BE2C (cell line): Measurements from ENCODE around the gene AHRR.

Source experiments
- DNase-seq: peaks from one replicate; pipeline ENCODE4 v3.0.0-alpha.2; 2020
- H3K27me3 ChIP-seq: fragments of 250-450 bp; sonication (Bioruptor Pico); 2 replicates; pipeline ENCODE4 v1.5.1; 2020; ENCODE audit warnings: mild to moderate bottlenecking
- H3K36me3 ChIP-seq: fragments of 250-450 bp; sonication (Bioruptor Pico); 2 replicates; pipeline ENCODE4 v1.5.1; 2020; ENCODE audit warnings: mild to moderate bottlenecking
- H3K4me1 ChIP-seq: fragments of 250-450 bp; sonication (Bioruptor Pico); 2 replicates; pipeline ENCODE4 v1.5.1; 2020
- H3K4me3 ChIP-seq: 2 replicates; pipeline ENCODE4 v1.5.1; 2011; ENCODE audit warnings: low read depth, low read length
- H3K9me3 ChIP-seq: fragments of 250-450 bp; sonication (Bioruptor Pico); 2 replicates; pipeline ENCODE4 v1.5.1; 2020
- TF ChIP-seq, protein P1 (sequence below): IDR thresholded peaks from 2 replicates; pipeline ENCODE4 v1.5.1; 2012; ENCODE audit warnings: mild to moderate bottlenecking, low read depth, low read length

The AHRR gene

DNA sequence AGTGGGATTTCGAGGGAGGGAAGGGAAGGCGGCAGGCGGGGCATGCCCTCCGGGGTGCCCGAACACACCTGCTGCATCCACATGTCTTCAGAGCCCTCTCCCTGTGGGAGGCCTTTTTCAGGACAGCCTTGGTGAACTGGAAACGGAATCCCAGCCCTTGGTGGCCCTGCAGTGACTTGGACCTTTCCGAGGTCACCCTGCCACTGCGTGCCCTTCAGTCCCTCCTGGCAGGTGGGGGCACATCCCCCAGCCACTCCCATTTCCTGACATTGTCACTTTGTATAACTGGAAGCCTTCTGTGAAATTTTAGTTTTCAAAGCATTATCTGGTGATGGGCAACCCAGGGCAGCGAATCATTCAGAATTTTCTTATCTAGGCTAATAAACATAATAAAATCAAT, 11.0 kb upstream of the AHRR start:
- no peak overlapping the region for H3K4me3 ChIP-seq
- TF ChIP-seq, protein P1, sequence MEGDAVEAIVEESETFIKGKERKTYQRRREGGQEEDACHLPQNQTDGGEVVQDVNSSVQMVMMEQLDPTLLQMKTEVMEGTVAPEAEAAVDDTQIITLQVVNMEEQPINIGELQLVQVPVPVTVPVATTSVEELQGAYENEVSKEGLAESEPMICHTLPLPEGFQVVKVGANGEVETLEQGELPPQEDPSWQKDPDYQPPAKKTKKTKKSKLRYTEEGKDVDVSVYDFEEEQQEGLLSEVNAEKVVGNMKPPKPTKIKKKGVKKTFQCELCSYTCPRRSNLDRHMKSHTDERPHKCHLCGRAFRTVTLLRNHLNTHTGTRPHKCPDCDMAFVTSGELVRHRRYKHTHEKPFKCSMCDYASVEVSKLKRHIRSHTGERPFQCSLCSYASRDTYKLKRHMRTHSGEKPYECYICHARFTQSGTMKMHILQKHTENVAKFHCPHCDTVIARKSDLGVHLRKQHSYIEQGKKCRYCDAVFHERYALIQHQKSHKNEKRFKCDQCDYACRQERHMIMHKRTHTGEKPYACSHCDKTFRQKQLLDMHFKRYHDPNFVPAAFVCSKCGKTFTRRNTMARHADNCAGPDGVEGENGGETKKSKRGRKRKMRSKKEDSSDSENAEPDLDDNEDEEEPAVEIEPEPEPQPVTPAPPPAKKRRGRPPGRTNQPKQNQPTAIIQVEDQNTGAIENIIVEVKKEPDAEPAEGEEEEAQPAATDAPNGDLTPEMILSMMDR = no peak
- H3K4me1 ChIP-seq = peaks cover 3% of the 10 kb centered on the region
- H3K27me3 ChIP-seq = no peaks in the 10 kb centered on the region
- no peaks in the 10 kb centered on the region for H3K9me3 ChIP-seq
- no peak for DNase-seq
- H3K36me3 ChIP-seq = peaks cover 35% of the 10 kb centered on the region

DNA sequence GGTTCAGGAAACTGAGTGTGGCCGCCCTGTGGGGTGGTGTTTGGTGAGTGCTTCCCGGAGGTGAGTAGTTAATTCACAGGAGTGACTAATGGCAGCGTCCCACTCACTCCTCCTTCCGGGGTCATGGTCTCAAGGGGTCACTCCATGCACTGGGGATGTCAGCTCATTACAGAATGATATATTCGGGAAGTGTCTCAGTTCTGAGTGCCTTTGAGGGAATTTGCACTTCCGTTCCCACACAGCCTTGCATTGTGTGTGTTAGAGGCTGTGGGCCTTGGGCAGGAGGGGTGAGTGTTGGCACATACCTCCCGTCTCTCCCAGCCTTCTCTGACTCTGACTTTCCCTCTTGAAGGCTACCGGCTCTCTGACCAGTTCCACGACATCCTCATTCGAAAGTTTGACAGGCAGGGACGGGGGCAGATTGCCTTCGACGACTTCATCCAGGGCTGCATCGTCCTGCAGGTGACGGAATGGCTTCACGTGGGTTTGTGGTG, 10.5 kb upstream of the AHRR start:
- Histone ChIP-seq H3K9me3 (no peaks in the 10 kb centered on the region), H3K4me3 (no peak overlapping the region), H3K27me3 (no peaks in the 10 kb centered on the region), H3K4me1 (peaks cover 8% of the 10 kb centered on the region), H3K36me3 (peaks cover 32% of the 10 kb centered on the region)
- DNase-seq = no peak
- TF ChIP-seq, protein P1 = no peak

DNA sequence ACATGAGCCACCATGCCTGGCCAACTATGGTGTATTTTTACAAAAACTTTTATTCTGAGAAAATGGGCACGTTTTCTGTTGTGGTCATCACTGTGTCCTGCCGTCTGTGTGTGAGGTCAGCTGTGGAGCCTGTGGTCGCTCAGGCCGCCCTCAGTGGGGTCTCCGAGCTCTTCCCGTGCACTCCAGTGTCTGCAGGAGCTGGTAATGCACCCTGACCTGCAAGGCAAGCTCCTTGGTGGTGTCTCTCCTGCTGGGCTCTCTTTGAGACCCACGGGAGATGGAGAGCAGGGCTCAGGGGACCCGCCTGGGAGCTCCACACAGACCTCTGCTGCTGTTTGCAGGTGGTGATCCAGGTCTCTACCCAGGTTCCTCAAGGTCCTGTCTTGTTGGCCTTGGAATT, 9.6 kb upstream of the AHRR start:
- TF ChIP-seq, protein P1 = no peak
- Histone ChIP-seq H3K36me3 (peaks cover 27% of the 10 kb centered on the region), H3K27me3 (no peaks in the 10 kb centered on the region), H3K4me3 (no peak overlapping the region), H3K4me1 (peaks cover 9% of the 10 kb centered on the region), H3K9me3 (no peaks in the 10 kb centered on the region)
- no peak for DNase-seq

DNA sequence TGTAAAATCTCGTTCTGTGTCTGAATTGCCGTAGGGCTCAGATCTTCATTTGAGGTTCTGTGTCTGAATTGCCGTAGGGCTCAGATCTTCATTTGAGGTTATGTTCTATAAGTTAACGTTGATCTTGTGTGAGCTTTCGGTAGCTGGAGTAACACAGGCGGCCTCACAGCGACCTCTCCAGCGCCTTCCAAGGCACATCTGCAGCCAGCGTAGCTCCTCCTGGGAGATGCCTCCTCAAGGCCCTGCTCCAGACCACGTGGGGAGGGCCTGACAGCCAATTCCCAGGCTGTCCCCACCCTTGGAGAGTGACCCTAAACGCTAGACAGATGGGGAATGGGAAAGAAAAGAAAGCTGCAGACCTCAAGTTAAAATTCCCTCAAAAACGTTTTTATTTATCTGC, 8.7 kb upstream of the AHRR start:
- Histone ChIP-seq H3K4me1 (peaks cover 9% of the 10 kb centered on the region), H3K27me3 (no peaks in the 10 kb centered on the region), H3K9me3 (no peaks in the 10 kb centered on the region), H3K4me3 (no peak overlapping the region), H3K36me3 (peaks cover 23% of the 10 kb centered on the region)
- no peak for DNase-seq
- TF ChIP-seq, protein P1 = no peak

DNA sequence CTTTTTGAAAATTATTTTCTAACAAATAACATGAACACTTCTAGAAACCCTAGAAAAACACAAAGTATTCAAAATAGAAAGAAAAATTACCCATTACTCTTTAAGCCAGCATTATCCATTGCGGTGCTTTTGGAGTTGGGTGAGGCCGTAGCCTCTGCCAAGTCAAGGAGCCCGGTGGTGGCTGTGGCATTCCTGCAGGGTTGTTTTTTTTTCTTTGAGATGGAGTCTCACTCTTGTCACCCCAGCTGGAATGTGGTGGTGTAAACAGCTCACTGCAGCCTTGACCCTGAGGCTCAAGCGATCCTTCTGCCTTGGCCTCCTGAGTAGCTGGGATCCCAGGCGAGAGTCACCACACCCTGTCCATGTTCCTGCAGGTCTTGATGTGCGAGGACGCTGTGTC, 8.2 kb upstream of the AHRR start:
- H3K27me3 ChIP-seq = no peaks in the 10 kb centered on the region
- no peak overlapping the region for H3K4me3 ChIP-seq
- H3K9me3 ChIP-seq = no peaks in the 10 kb centered on the region
- H3K36me3 ChIP-seq = peaks cover 22% of the 10 kb centered on the region
- H3K4me1 ChIP-seq = peaks cover 9% of the 10 kb centered on the region
- TF ChIP-seq, protein P1 = no peak
- no peak for DNase-seq

DNA sequence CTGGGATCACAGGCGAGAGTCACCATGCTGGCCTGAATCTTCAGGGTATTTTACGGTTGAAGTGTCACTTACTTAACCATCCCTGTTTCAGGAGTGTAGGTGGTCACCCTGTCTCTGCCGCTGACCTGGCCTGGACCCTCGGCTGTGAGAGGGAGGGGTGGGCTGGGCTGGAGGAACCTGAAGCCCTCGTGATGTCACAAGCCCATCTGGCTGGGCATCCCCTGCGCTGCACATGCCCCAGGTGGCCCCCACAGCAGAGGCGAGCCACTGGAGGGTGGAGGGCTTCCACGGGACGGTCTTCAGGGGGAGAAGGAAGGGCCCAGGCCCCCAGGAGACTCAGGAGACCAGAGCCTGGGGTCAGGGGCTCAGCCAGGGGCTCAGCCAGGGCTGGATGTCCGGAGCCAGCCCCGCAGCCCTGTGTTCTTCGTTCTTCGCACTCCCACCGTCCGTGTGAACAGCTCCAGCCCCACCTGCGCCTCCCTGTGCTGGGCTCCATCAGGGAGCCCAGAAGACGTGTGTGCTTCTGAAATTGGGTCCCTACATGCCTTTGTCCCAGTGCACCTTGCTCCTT, 7.6 kb upstream of the AHRR start:
- H3K4me3 ChIP-seq = no peak overlapping the region
- peaks cover 16% of the 10 kb centered on the region for H3K36me3 ChIP-seq
- no peaks in the 10 kb centered on the region for H3K9me3 ChIP-seq
- no peak for DNase-seq
- TF ChIP-seq, protein P1 = no peak
- H3K27me3 ChIP-seq = peaks cover 2% of the 10 kb centered on the region; the same call in 1 of the 2 replicates
- peaks cover 12% of the 10 kb centered on the region for H3K4me1 ChIP-seq
